MCF 10A (cell line): ENCODE measurements around the gene PTPRU. TPM values are rescaled to one million over a fixed set of nuclear protein-coding genes. Genes with fewer than 3 reads are reported as not detected.

Experiments
- BruUV-seq: library from RNA; stranded (reverse); fragments of 400-500 nt; replicated peaks from 2 replicates; lab custom pipeline; 2021; lab: Mats Ljungman, UMichigan
- CTCF ChIA-PET: fragments of 300-600 bp; sonication (Branson Sonifier 250); formaldehyde crosslinking; extraction: SDS; loops from one replicate; lab custom pipeline; 2021; ENCODE audit warnings: antibody characterized with exemption, inconsistent platforms; lab: Yijun Ruan, JAX
- POLR2A ChIA-PET: fragments of 300-600, 350-650 bp; sonication (Branson Sonifier 250); formaldehyde crosslinking; extraction: SDS; loops from one replicate; lab custom pipeline; 2020; ENCODE audit warnings: antibody characterized with exemption, inconsistent platforms; lab: Yijun Ruan, JAX
- DNase-seq: peaks from one replicate; pipeline ENCODE4 v3.0.0-alpha.2; 2018; ENCODE audit not compliant: unreplicated experiment
- H3K27ac Mint-ChIP-seq: one replicate; pipeline ENCODE4 v1.8.0; 2022; ENCODE audit warnings: mild to moderate bottlenecking, low read depth, mixed read lengths; ENCODE audit not compliant: unreplicated experiment
- H3K27me3 Mint-ChIP-seq: one replicate; pipeline ENCODE4 v1.8.0; 2022; ENCODE audit warnings: mixed read lengths; ENCODE audit not compliant: insufficient read depth, unreplicated experiment
- H3K36me3 Mint-ChIP-seq: one replicate; pipeline ENCODE4 v1.8.0; 2022; ENCODE audit warnings: mild to moderate bottlenecking, moderate library complexity, mixed read lengths; ENCODE audit not compliant: insufficient read depth, unreplicated experiment
- H3K4me1 Mint-ChIP-seq: one replicate; pipeline ENCODE4 v1.8.0; 2022; ENCODE audit warnings: mixed read lengths; ENCODE audit not compliant: insufficient read depth, unreplicated experiment
- H3K4me3 Mint-ChIP-seq: one replicate; pipeline ENCODE4 v1.8.0; 2022; ENCODE audit warnings: mild to moderate bottlenecking, moderate library complexity, mixed read lengths; ENCODE audit not compliant: unreplicated experiment
- H3K9me3 Mint-ChIP-seq: one replicate; pipeline ENCODE4 v1.8.0; 2022; ENCODE audit warnings: mixed read lengths; ENCODE audit not compliant: unreplicated experiment
- CTCF ChIP-seq: fragments of 200-600 bp; IDR thresholded peaks from one replicate; pipeline ENCODE4 v1.8.0; 2022; ENCODE audit warnings: antibody characterized with exemption, mild to moderate bottlenecking; ENCODE audit not compliant: unreplicated experiment
- intact Hi-C: fragments of 100-400 bp; cut with micrococcal nuclease; formaldehyde crosslinking; loops from 2 replicates; pipeline ENCODE4 v1.14.1; 2022
- total RNA-seq: library from RNA; stranded (reverse); gene quantifications from 2 replicates; pipeline ENCODE4 v1.2.3, GENCODE V29; 2022

The PTPRU gene
- total RNA-seq, 1 experiment from 2014 or later: 24.1 TPM

GRCh38 chr1:29329022-29329775 is 92.9 kb downstream of the PTPRU start:
- no peak for DNase-seq
- H3K9me3 Mint-ChIP-seq: no peaks in the 10 kb centered on the region
- H3K36me3 Mint-ChIP-seq: peaks cover 13% of the 10 kb centered on the region
- no peak overlapping the region for H3K27ac Mint-ChIP-seq
- H3K4me1 Mint-ChIP-seq: peaks cover 8% of the 10 kb centered on the region
- POLR2A ChIA-PET: interaction anchor here (0.6 to 0.8 kb wide), 2 partner anchors 18 to 484 kb away, joined by 3 read pairs; no protein-coding TSS in a partner anchor
- no peak for TF ChIP-seq CTCF
- CTCF ChIA-PET: interaction anchor here (0.7 kb wide), 1 partner anchor 154 kb away, joined by 3 read pairs; no protein-coding TSS in a partner anchor
- no peak overlapping the region for H3K4me3 Mint-ChIP-seq
- intact Hi-C loops: no loop called here
- no peaks in the 10 kb centered on the region for H3K27me3 Mint-ChIP-seq
- no TSS peak for BruUV-seq

DNA sequence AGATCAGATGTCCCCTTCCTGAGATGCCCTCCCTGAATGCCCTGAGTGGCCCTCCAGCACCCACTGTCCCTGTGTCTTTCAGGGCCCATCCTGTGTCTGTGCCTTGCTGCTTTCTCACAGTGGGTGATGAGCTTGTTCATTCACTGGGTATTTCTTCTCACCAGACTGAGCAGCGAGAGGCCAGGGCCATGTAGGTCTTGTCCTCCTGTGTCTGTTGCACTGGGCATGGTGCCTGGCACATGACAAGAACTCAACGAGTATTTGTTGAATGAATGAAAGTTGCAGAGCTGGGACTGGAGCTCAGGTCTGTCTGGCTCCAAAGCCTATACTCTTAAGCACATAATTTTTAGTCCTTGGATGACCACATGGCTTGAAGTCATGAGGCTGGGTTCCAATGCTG is 93.8 kb downstream of the PTPRU start:
- intact Hi-C loops: no loop called here
- CTCF ChIA-PET: interaction anchor here (1.2 kb wide), 1 partner anchor 11 kb away, joined by 3 read pairs; no protein-coding TSS in a partner anchor
- peaks cover 7% of the 10 kb centered on the region for H3K36me3 Mint-ChIP-seq

GRCh38 chr1:29330856-29331255 is 94.5 kb downstream of the PTPRU start:
- no peak overlapping the region for H3K27ac Mint-ChIP-seq
- H3K27me3 Mint-ChIP-seq: no peaks in the 10 kb centered on the region
- DNase-seq: no peak
- H3K36me3 Mint-ChIP-seq: peaks cover 7% of the 10 kb centered on the region
- H3K9me3 Mint-ChIP-seq: no peaks in the 10 kb centered on the region
- intact Hi-C loops: no loop called here
- no peak overlapping the region for H3K4me3 Mint-ChIP-seq
- BruUV-seq: no TSS peak
- no peaks in the 10 kb centered on the region for H3K4me1 Mint-ChIP-seq
- no peak for TF ChIP-seq CTCF
- ChIA-PET CTCF (interaction anchor here (0.8 to 2.1 kb wide), 5 partner anchors 8 to 1377 kb away, joined by 3 to 10 read pairs (median 6); no protein-coding TSS in a partner anchor), POLR2A (interaction anchor here (1.1 kb wide), 1 partner anchor 1449 kb away, joined by 5 read pairs; no protein-coding TSS in a partner anchor)

More for the DNA sequence above, 93.8 kb downstream of the PTPRU start:
- Mint-ChIP-seq H3K27me3 (no peaks in the 10 kb centered on the region), H3K27ac (no peak overlapping the region), H3K9me3 (no peaks in the 10 kb centered on the region), H3K4me1 (peaks cover under 1% of the 10 kb centered on the region), H3K4me3 (no peak overlapping the region)
- no peak for DNase-seq
- no peak for TF ChIP-seq CTCF
- POLR2A ChIA-PET: interaction anchor here (0.6 kb wide), 1 partner anchor 485 kb away, joined by 3 read pairs; no protein-coding TSS in a partner anchor
- no TSS peak for BruUV-seq

GRCh38 chr1:29331309-29331708 is 95.0 kb downstream of the PTPRU start:
- POLR2A ChIA-PET: interaction anchor here (1.1 kb wide), 1 partner anchor 1449 kb away, joined by 5 read pairs; no protein-coding TSS in a partner anchor

More at GRCh38 chr1:29331309-29331708, 95.0 kb downstream of the PTPRU start:
- DNase-seq: no peak
- Mint-ChIP-seq H3K4me1 (no peaks in the 10 kb centered on the region), H3K36me3 (peaks cover 7% of the 10 kb centered on the region), H3K27ac (no peak overlapping the region), H3K4me3 (no peak overlapping the region), H3K9me3 (no peaks in the 10 kb centered on the region), H3K27me3 (peaks cover 1% of the 10 kb centered on the region)
- TF ChIP-seq CTCF: no peak
- no TSS peak for BruUV-seq
- CTCF ChIA-PET: interaction anchor here (0.8 to 2.1 kb wide), 5 partner anchors 9 to 1377 kb away, joined by 4 to 10 read pairs (median 6); no protein-coding TSS in a partner anchor
- intact Hi-C loops: no loop called here
